ENCODE measurements around the gene GPAT3.
A peak's percentile ranks its signal among the peaks of the same experiment; 100 is the strongest.
"Not testable (repeated sequence)": the region's sequence is repeated elsewhere in the genome, so short reads cannot be mapped to it uniquely, and the experiment has no call there.

The GPAT3 gene

DNA sequence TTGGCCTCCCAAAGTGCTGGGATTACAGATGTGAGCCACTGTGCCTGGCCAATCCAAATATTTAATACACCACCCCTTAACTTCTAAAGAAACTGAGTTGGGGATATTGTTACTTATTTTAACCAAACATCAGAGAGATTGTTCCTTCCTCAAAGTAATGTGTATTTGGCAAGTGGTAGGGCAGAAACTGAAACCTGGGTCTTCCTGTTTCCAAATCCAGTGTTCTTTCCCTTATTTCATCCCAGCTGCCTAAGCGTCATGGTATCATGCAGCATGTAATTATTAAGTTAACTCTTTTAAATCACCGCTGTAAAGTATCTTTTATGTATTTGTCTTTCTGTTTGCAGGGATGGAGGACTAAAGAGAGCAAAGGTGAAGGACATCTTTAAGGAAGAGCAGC is 68.4 kb downstream of the GPAT3 start:
- DNase-seq (ENCODE audit: low read depth) = no peak

GRCh38 chr4:83605210-83605609 is 69.3 kb downstream of the GPAT3 start:
- DNase-seq (ENCODE audit: low read depth) = no peak

GRCh38 chr4:83605744-83606172 is 69.8 kb downstream of the GPAT3 start:
- DNase-seq (ENCODE audit: low read depth) = no peak

- no peak for DNase-seq (ENCODE audit: low read depth)
These were observed 70.6 kb downstream of the GPAT3 start for GRCh38 chr4:83606460-83606859.

DNA sequence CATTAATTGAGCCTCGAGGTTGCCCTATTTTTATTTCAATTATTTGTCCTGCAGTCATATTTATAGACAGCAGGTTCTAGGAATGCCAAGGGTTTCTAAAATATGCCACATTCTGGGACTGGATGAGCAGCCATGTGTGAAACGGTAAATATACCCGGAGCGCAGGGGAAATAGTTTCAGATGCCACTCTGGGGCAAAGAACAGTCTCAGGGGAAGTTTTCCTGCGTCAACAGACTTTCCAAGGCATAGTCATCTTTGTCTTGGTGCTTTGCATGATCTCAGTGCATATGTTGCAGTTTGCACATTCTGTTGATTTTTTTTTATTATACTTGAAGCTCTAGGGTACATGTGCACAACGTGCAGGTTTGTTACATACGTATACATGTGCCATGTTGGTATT is 71.0 kb downstream of the GPAT3 start:
- DNase-seq (ENCODE audit: low read depth) = no peak

- no peak for DNase-seq (ENCODE audit: low read depth)
These were observed 73.5 kb downstream of the GPAT3 start for GRCh38 chr4:83609365-83609764.

GRCh38 chr4:83610729-83611128 is 74.8 kb downstream of the GPAT3 start:
- DNase-seq (ENCODE audit: low read depth) = no peak

DNA sequence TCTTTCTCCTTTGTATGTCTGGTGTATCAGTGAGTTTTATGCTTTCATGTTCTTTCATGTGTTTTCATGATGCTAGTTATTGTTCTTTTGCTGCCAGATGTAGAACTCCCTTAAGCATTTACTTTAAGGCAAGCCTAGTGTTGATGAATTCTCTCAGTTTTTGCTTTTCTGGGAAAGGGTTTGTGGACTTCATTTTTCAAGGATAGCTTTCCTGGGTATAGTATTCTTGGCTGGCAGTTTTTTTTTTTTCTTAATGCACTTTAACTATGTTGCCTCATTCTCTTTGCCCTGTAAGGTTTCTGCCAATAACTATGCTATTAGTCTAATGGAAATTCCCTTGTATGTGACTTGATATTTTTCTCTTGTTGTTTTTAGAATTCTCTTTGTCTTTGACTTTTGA is 77.1 kb downstream of the GPAT3 start:
- no peak for DNase-seq (ENCODE audit: low read depth)

GRCh38 chr4:83613994-83614393 is 78.1 kb downstream of the GPAT3 start:
- no peak for DNase-seq (ENCODE audit: low read depth)

GRCh38 chr4:83616252-83616651 is 80.3 kb downstream of the GPAT3 start:
- no peak for DNase-seq (ENCODE audit: low read depth)

DNA sequence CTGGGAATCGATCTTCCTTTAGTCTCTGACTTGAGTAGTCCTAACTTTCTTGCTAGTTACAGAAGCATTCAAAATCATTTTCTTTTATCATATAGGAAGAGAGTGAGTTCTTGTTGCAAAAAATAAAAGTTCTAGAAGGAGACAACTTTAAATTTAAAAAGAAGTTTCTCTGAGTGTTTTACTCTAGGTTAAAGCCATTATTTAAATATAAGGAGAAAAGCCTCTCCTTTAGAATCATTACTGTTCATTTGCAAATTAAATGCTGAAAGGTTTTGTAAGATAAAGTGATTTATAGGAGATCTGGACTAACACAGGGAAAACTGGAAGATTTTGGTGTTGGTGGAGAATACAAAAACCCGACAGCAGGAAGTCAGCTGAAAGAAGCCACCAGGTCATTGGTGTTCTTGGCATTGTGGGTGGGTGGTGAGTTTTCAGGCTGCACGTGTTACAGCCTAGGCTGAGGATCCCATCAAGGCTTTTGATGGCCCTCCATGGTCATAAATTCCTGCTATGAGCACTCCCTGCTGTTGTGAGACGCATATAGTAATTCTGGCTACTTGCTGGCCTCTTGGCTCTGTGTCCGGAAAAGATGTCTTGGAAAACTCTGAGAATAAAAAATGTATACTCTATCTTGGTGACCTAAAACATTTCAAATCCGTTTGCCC is 81.6 kb downstream of the GPAT3 start:
- no peak for DNase-seq (ENCODE audit: low read depth)

- DNase-seq (ENCODE audit: low read depth) = no peak
These were observed 82.5 kb downstream of the GPAT3 start for GRCh38 chr4:83618431-83618830.

DNA sequence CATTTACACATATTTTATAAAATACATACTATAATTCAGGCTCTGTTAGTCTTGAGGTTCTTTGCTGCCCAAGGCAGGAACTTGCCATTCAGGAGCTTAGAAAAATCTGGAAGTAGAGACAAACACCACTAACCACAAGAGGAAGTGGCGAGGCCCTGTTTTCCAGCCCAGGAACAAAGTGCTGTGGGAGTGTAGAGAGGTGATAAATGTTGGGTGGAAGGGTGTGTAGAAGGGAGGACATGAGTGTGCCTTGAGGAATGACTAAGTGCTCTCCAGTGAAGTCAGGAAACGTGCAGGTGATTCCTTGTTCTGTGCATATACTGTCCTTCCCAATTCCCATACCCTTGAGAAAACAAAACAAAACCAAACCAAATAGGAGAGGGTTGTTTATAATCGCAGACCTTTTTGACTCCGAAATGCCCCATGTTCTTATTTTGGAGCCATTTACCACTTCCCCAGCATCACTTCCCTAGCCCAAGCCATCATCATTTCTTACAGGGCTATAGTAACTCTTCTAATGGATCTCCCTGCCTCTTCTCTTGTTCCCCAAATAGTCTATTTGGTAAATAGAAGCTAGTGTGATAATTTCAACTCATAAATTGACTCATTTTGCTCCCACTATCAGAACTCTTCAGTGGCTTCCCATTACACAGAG is 83.2 kb downstream of the GPAT3 start:
- DNase-seq (ENCODE audit: low read depth) = no peak

DNA sequence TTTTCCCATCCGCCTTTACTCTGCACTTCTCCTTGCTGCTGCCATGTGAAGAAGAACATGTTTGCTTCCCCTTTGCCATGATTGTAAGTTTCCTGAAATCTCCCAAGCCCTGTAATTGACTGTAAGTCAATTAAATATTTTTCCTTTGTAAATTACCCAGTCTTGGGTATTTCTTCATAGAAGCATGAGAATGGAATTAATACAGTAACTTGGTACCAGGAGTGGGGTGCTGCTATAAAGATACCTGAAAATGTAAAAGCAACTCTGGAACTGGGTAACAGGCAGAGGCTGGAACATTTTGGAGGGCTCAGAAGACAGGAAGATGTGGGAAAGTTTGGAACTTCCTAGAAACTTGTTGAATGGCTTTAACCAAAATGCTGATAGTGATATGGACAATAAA is 86.2 kb downstream of the GPAT3 start:
- not testable (repeated sequence) for DNase-seq (ENCODE audit: low read depth)

- no peak for DNase-seq (ENCODE audit: low read depth)
These were observed 89.9 kb downstream of the GPAT3 start for GRCh38 chr4:83625821-83626220.

DNA sequence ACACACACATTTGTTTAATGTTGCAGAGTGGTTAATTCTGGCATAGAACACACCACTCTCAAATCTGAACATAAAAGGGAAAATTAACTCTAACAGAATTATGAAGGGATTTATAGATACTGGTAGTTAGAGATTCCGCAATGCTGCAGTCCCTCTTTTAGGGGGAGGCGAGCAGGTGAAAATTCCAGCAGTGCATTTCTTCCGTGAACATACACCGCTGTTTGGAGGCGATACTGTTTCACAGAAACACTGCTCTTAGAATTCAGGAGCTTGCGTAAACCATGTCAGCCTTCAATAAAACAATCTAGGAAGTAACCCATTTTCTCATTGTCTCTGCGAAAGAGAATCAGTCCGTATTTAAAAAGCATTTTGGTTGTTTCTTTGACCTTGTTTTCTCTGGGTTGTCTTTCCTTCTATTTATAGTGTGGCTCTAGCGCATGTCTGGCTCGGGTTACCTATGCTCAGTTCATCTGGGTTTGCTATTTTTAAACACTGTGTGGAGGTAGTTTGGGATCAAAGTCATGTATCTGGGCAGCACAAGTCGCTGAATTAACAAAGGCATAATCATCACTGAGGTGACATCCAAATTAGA is 90.4 kb downstream of the GPAT3 start:
- no peak for DNase-seq (ENCODE audit: low read depth)

DNA sequence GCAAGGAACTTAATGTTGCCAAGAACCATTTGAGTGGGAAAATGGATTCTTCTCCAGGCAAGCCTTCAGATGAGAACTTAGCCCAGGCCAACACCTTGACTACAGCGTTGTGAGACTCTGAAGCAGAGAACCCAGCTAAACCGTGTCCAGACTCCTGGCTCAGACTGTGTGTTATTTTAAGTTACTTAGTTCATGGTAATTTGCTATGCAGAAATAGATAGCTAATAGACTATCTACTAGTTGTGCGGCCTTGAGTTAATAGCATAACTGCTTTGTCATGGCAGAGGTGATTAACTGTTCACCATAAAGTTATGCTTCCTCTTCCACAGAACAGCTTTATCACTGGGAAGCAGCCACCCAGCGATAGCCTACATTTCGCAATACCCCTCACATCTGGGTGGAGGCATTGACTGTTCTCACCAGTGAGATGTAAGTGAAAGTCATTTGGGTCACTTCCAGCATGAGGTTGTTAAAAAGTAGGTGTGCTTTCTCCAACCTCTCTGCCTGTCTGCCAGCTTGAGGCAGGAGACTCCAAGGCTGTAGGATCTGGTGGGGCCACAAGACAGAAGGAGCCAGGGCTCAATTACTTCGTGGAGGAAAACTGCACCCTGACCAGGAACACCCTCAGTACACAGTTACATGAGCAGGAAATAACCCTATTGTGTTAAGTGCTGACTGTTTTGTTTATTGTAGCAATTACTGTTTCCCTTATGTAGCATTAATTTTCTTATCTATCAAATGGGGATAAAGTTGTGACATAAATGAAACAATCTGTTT is 94.2 kb downstream of the GPAT3 start:
- no peak for DNase-seq (ENCODE audit: low read depth)

- DNase-seq (ENCODE audit: low read depth) = no peak
These were observed 95.2 kb downstream of the GPAT3 start for GRCh38 chr4:83631066-83631465.

GRCh38 chr4:83636930-83637329 is 101.0 kb downstream of the GPAT3 start:
- no peak for DNase-seq (ENCODE audit: low read depth)

GRCh38 chr4:83639849-83640493 is 104.1 kb downstream of the GPAT3 start:
- peak; percentile 63 for DNase-seq (ENCODE audit: low read depth)

GRCh38 chr4:83643036-83643435 is 107.1 kb downstream of the GPAT3 start:
- DNase-seq (ENCODE audit: low read depth) = no peak

Measured in GM04504 (cell line).